ENCODE results near the gene THBD. TPM values are rescaled to one million over a fixed set of nuclear protein-coding genes. Genes with fewer than 3 reads are reported as not detected.

Gene THBD
- polyA plus RNA-seq, 1 experiment, result 0.10 TPM

DNA sequence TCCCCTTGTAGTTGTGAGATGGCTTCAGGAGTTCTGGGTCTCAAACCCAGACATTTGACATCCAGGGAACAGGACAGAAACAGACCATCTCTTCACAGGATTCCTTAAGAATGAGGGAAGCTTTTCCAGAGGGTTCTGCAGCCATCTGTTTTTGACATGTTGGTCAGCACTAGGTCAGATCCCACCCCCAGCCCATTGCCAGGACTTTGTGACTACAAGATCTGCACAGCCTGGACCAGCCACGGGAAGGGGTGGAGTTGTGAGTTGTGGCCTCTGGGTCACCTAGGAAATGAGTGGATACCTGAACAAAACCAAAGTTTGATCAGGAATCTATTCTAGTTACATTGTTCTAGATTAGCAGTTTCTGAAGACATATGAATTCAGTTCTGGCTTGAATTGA lies 53.5 kb downstream of the THBD start:
- Histone ChIP-seq H3K9me3 (ENCODE audit: control insufficient read depth, insufficient read depth, low read length) (no peaks in the 10 kb centered on the region), H3K4me3 (ENCODE audit: low read depth, low read length) (no peak overlapping the region), H3K27ac (ENCODE audit: low read depth, low read length) (no peak overlapping the region), H3K27me3 (ENCODE audit: control insufficient read depth, insufficient read depth, low read length) (no peaks in the 10 kb centered on the region)
- DNase-seq (ENCODE audit: low read depth, low spot score), result no peak
- CTCF ChIA-PET, result no interaction called here
- TF ChIP-seq, protein P1, sequence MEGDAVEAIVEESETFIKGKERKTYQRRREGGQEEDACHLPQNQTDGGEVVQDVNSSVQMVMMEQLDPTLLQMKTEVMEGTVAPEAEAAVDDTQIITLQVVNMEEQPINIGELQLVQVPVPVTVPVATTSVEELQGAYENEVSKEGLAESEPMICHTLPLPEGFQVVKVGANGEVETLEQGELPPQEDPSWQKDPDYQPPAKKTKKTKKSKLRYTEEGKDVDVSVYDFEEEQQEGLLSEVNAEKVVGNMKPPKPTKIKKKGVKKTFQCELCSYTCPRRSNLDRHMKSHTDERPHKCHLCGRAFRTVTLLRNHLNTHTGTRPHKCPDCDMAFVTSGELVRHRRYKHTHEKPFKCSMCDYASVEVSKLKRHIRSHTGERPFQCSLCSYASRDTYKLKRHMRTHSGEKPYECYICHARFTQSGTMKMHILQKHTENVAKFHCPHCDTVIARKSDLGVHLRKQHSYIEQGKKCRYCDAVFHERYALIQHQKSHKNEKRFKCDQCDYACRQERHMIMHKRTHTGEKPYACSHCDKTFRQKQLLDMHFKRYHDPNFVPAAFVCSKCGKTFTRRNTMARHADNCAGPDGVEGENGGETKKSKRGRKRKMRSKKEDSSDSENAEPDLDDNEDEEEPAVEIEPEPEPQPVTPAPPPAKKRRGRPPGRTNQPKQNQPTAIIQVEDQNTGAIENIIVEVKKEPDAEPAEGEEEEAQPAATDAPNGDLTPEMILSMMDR (IDR thresholded peaks at IDR 0.05; ENCODE audit: low read depth, low read length), result no peak
- POLR2A ChIA-PET, result no interaction called here

Other genes starting within 250 kb of the THBD start
- gene SSTR4, start 14.4 kb downstream of the THBD start, polyA plus RNA-seq (2011; rRNA removed), result not detected in 2 replicates
- 0.02 TPM in 1 of 2 replicates, not detected in the other for gene CD93, start 36.7 kb upstream of the THBD start, polyA plus RNA-seq (2011; rRNA removed)